ENCODE data around the gene CD63. TPM values are rescaled to one million over a fixed set of nuclear protein-coding genes. Genes with fewer than 3 reads are reported as not detected.

CD63 gene
- polyA plus RNA-seq, 1 experiment, result 1,955 TPM

GRCh38 chr12:55687746-55688145, 41.1 kb downstream of the CD63 start:
- H3K27me3 ChIP-seq (ENCODE audit: control insufficient read depth, insufficient read depth, low read length), result peaks cover 8% of the 10 kb centered on the region
- H3K4me3 ChIP-seq (ENCODE audit: low read depth, low read length), result no peak overlapping the region
- no peaks in the 10 kb centered on the region for H3K9me3 ChIP-seq (ENCODE audit: control insufficient read depth, insufficient read depth, low read length)
- DNase-seq (ENCODE audit: low read depth, low spot score), result no peak
- no peak for TF ChIP-seq CTCF (IDR thresholded peaks at IDR 0.05; ENCODE audit: low read depth, low read length)
- H3K27ac ChIP-seq (ENCODE audit: low read depth, low read length), result no peak overlapping the region
- ChIA-PET CTCF (no interaction called here), POLR2A (no interaction called here)

- ChIA-PET CTCF (interaction anchor here (1.0 kb wide), 1 partner anchor 30 kb away, joined by 6 read pairs; no protein-coding TSS in a partner anchor), POLR2A (no interaction called here)
- TF ChIP-seq CTCF (IDR thresholded peaks at IDR 0.05; ENCODE audit: low read depth, low read length), result no peak
Observed at GRCh38 chr12:55686366-55687010, 42.3 kb downstream of the CD63 start.

GRCh38 chr12:55685671-55686070, 43.1 kb downstream of the CD63 start:
- CTCF ChIA-PET, result no interaction called here
- Histone ChIP-seq H3K4me3 (ENCODE audit: low read depth, low read length) (no peak overlapping the region), H3K9me3 (ENCODE audit: control insufficient read depth, insufficient read depth, low read length) (no peaks in the 10 kb centered on the region), H3K27ac (ENCODE audit: low read depth, low read length) (no peak overlapping the region), H3K27me3 (ENCODE audit: control insufficient read depth, insufficient read depth, low read length) (peaks cover 9% of the 10 kb centered on the region)
- no peak for DNase-seq (ENCODE audit: low read depth, low spot score)
- POLR2A ChIA-PET, result no interaction called here
- no peak for TF ChIP-seq CTCF (IDR thresholded peaks at IDR 0.05; ENCODE audit: low read depth, low read length)

More at GRCh38 chr12:55686366-55687010, 42.3 kb downstream of the CD63 start:
- Histone ChIP-seq H3K27ac (ENCODE audit: low read depth, low read length) (no peak overlapping the region), H3K9me3 (ENCODE audit: control insufficient read depth, insufficient read depth, low read length) (no peaks in the 10 kb centered on the region), H3K4me3 (ENCODE audit: low read depth, low read length) (no peak overlapping the region), H3K27me3 (ENCODE audit: control insufficient read depth, insufficient read depth, low read length) (peaks cover 9% of the 10 kb centered on the region)
- DNase-seq (ENCODE audit: low read depth, low spot score), result no peak

- no peak overlapping the region for H3K27ac ChIP-seq (ENCODE audit: low read depth, low read length)
- peaks cover 9% of the 10 kb centered on the region for H3K27me3 ChIP-seq (ENCODE audit: control insufficient read depth, insufficient read depth, low read length)
- no peak for DNase-seq (ENCODE audit: low read depth, low spot score)
- no peak overlapping the region for H3K4me3 ChIP-seq (ENCODE audit: low read depth, low read length)
- CTCF ChIA-PET, result no interaction called here
- no peak for TF ChIP-seq CTCF (IDR thresholded peaks at IDR 0.05; ENCODE audit: low read depth, low read length)
- POLR2A ChIA-PET, result no interaction called here
- H3K9me3 ChIP-seq (ENCODE audit: control insufficient read depth, insufficient read depth, low read length), result no peaks in the 10 kb centered on the region
Observed at GRCh38 chr12:55684761-55685370, 43.9 kb downstream of the CD63 start.

- no peak for TF ChIP-seq CTCF (IDR thresholded peaks at IDR 0.05; ENCODE audit: low read depth, low read length)
- H3K4me3 ChIP-seq (ENCODE audit: low read depth, low read length), result no peak overlapping the region
- H3K27ac ChIP-seq (ENCODE audit: low read depth, low read length), result no peak overlapping the region
- ChIA-PET POLR2A (no interaction called here), CTCF (no interaction called here)
- peaks cover 9% of the 10 kb centered on the region for H3K27me3 ChIP-seq (ENCODE audit: control insufficient read depth, insufficient read depth, low read length)
- no peaks in the 10 kb centered on the region for H3K9me3 ChIP-seq (ENCODE audit: control insufficient read depth, insufficient read depth, low read length)
- no peak for DNase-seq (ENCODE audit: low read depth, low spot score)
Observed at GRCh38 chr12:55683676-55684075, 45.1 kb downstream of the CD63 start.

Measured in AG04450 (cell line).